Mononuclear cell (primary cell): ENCODE data around the gene UCK1. TPM values are rescaled to one million over a fixed set of nuclear protein-coding genes. Genes with fewer than 3 reads are reported as not detected.
"Not testable (repeated sequence)": the region's sequence is repeated elsewhere in the genome, so short reads cannot be mapped to it uniquely, and the experiment has no call there.

Experiments
- H3K27me3 ChIP-seq: 2 replicates; pipeline ENCODE4 v1.6.0; 2011; ENCODE audit warnings: low read length, control low read depth; ENCODE audit not compliant: insufficient read depth
- H3K4me1 ChIP-seq: 2 replicates; pipeline ENCODE4 v1.5.1; 2011; ENCODE audit warnings: mild to moderate bottlenecking, low read length, control low read depth; ENCODE audit not compliant: insufficient read depth
- H3K4me3 ChIP-seq: 2 replicates; pipeline ENCODE4 v1.5.1; 2011; ENCODE audit warnings: mild to moderate bottlenecking, low read length, moderate library complexity
- H3K9me3 ChIP-seq: 2 replicates; pipeline ENCODE4 v1.5.1; 2011; ENCODE audit warnings: low read depth, mild to moderate bottlenecking, control low read depth, low read length
- total RNA-seq: library from RNA; depleted of rRNA; stranded (reverse); fragments of >200 nt; gene quantifications from one replicate; pipeline ENCODE4 v1.2.3, GENCODE V29; 2012

The UCK1 gene
- total RNA-seq, 1 donor = 12.9 TPM

DNA sequence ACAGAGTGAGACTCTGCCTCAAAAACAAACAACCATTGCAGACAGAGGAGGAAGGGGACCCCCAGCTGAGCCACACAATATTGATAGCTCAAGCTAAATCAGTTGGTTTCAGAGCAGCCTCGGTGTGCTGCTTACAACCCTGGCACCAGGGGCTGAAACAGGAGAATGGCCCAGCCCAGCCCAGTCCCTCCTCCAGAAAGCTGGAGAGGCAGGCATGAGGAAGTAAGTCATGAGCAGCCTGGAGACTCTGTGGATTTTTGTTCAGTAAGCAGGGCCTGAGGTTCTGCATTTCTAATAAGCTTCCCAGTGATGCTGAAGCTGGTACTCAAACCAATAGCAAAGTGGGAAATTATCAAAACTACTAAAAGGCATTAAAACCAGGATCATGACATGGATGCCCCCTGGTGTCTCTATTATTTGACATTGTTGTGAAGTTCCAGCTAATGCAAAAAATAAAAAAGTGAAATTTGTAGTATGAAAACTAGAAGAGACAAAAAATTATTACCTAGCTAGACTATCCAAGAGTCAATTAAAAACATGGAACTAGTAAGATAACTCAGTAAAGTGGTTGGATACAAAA is 28.4 kb upstream of the UCK1 start:
- H3K4me1 ChIP-seq = no peaks in the 10 kb centered on the region
- peaks cover 6% of the 10 kb centered on the region for H3K27me3 ChIP-seq
- H3K9me3 ChIP-seq = no peaks in the 10 kb centered on the region
- no peak overlapping the region for H3K4me3 ChIP-seq

DNA sequence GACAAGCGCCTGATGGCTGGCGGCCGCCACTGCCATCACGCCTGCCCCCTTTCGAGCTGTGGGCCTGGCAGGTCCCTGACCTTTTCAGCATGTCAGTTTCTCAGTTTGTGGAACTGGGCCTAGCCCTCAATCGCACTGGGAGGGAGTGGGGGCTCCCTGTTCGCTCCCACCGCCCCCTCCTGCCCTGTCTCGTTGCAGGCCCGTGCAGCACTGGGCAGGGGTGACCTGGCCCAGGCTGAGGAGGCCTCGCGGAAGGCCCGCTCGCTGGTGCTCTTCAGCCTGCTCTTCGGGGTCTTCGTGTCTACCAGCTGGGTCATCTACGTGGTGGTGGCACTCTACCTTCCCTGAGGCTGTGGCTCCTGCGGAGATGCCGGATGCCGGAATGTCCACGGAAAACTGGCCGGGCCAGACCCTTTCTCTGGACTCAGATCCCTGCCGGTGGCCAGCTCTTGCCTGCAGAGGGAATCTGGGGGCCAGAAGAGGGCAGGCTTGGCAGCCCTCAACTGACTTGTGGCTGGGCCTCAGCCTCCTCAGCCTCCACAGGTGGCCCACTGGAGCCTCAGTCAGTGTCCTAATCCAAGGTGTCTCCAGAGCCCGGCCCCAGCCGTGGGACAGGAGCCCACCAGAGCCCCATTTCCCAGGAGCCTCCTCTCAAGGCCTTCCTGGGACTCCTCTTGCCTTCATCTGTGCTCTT is 26.9 kb upstream of the UCK1 start:
- Histone ChIP-seq H3K27me3 (peaks cover 15% of the 10 kb centered on the region), H3K4me1 (no peaks in the 10 kb centered on the region), H3K4me3 (no peak overlapping the region), H3K9me3 (no peaks in the 10 kb centered on the region)

DNA sequence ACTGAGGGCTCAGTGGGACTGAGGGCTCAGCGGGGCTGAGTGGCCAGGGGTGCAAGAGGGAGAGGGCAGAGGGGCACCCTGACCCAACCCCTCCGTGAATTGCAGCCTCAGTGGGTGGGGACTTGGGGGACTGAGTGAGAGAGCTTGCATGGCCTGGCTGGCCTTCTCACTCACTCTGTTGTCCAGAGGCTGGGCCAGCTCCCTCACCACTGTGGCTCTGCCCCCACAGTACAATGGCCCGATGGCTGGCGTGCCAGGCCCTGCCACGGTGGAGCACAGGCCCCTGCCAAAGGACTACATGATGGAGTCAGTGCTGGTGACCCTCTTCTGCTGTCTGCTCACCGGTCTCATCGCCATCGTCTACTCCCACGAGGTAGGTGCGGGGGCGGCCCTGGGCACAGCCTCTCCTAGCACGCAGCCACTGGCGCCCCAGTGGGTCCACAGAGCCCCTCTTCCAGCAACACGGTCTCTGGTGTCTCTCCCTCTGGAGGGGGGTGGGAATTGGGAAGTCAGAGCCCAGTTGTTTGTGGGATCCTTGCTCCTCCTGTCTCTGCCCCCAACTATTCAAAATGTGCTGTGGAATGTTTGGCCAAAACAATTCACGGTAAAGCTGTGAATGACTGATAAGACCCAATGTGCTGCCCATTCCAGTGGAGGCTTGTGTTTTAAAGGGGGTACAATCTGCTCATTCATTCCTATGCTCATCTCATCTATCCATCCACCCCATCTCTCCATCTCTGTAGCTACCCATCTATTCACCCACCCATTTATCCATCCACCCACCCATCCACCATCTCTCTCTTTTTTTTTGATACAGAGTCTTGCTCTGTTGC is 25.0 kb upstream of the UCK1 start:
- Histone ChIP-seq H3K27me3 (peaks cover 16% of the 10 kb centered on the region), H3K4me3 (no peak overlapping the region), H3K4me1 (no peaks in the 10 kb centered on the region), H3K9me3 (no peaks in the 10 kb centered on the region)

DNA sequence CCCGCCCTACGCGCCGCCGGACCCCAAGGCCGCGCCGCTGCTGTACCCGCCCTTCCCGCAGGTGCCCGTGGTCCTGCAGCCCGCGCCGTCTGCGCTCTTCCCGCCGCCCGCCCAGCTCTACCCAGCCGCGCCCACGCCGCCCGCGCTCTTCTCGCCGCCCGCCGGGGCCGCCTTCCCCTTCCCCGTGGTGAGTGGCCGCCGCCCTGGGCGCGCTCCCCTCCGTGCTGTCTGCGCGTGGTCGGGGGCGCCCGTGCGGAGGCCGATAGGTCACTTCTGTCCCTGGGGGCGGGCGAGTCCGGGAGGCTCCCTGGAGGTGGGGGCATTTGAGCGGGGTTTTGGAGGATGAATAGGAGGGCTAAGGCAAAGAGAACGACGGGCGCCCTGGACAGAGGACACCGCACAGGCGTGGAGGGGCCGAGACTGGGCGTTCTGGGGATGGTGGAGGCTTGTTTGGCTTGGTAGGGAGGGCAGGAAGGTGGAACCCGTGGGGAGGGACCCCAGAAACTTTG is 23.8 kb upstream of the UCK1 start:
- Histone ChIP-seq H3K9me3 (no peaks in the 10 kb centered on the region), H3K4me3 (no peak overlapping the region), H3K27me3 (peaks cover 16% of the 10 kb centered on the region), H3K4me1 (no peaks in the 10 kb centered on the region)

DNA sequence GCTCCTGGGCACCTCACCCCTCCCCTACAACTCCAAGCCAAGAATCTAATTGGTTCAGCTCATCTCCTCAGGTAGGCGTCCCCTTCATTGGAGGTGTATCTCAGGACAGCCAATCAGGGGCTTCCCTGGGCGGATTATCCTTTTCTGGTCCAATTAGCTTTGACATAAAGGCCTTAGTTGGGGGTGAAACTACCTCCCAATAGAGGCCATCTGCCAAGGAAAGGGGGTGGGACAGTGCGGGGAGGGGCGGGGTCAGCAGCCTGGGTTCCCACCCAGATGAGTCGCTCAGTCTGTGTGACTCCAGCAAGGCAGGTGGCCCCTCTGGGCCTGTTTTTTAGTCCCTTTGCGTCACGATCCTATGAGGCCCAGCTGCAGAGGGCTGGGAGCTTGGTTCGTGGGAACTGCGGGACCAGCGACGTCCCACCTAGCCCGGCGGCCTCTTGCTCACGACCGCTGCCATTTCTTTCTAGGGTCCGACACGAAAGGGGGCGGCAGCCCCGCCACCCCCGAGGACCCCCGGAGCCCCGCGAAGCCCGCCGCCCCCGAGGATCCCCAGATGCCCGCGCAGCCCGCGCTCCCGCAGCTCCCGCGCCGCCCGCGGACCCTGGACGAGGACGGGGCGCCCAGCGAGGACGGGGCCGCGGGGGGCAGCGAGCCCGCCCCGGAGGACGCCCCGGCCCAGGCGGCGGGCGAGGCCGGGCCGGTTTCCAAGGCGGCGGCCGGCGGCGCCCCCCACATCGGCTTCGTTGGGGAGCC is 23.2 kb upstream of the UCK1 start:
- no peaks in the 10 kb centered on the region for H3K4me1 ChIP-seq
- peaks cover 16% of the 10 kb centered on the region for H3K27me3 ChIP-seq
- no peak overlapping the region for H3K4me3 ChIP-seq
- no peaks in the 10 kb centered on the region for H3K9me3 ChIP-seq

DNA sequence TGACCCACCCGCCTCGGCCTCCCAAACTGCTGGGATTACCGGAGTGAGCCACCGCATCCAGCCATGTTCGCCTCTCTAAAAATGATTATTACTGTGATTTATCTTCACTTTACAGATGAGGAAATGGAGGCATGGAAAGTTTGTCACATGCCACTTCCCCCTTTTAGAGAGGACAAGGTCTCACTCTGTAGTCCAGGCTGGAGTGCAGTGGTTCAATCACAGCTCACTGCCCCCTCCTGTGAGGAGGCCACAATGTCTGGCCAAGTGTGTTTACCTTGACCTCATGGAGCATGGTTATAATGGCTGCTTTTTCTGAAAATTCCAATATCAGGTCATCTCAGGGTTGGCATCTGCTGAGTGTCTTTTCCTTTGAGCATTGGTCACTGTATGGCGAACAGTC is 21.0 kb upstream of the UCK1 start:
- Histone ChIP-seq H3K9me3 (no peaks in the 10 kb centered on the region), H3K4me3 (no peak overlapping the region), H3K27me3 (peaks cover 18% of the 10 kb centered on the region), H3K4me1 (no peaks in the 10 kb centered on the region)

DNA sequence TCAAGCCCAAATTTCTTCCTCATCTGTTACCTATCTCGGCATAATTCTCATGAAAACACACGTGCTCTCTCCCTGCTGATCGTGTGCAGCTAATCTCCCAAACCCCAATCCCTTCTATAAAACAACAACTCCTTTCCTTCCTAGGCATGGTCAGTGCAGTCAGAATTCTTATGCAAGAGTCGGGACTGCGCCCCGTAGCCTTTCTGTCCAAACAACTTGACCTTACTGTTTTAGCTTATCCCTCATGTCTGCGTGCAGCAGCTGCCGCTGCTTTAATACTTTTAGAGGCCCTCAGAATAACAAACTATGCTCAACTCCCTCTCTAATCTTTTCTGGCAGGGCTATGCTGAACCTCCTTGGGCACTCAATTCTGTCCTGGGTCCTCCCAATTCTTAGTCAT is 19.4 kb upstream of the UCK1 start:
- peaks cover 29% of the 10 kb centered on the region for H3K27me3 ChIP-seq
- H3K4me1 ChIP-seq, H3K9me3 ChIP-seq, H3K4me3 ChIP-seq: not testable (repeated sequence)

DNA sequence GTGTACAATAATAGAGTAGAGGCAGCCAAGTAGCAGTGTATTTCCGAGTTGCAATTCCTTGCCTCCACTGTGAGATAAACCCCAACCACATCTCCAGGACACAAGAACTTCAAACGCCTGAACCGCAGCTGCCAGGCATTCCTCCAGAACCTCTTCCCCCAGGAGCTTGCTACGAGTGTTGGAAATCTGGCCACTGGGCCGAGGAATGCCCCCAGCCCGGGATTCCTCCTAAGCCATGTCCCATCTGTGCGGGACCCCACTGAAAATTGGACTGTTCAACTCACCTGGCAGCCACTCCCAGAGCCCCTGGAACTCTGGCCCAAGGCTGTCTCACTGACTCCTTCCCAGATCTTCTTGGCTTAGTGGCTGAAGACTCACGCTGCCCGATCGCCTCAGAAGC is 18.1 kb upstream of the UCK1 start:
- peaks cover 35% of the 10 kb centered on the region for H3K27me3 ChIP-seq
- not testable (repeated sequence) for H3K4me1 ChIP-seq

DNA sequence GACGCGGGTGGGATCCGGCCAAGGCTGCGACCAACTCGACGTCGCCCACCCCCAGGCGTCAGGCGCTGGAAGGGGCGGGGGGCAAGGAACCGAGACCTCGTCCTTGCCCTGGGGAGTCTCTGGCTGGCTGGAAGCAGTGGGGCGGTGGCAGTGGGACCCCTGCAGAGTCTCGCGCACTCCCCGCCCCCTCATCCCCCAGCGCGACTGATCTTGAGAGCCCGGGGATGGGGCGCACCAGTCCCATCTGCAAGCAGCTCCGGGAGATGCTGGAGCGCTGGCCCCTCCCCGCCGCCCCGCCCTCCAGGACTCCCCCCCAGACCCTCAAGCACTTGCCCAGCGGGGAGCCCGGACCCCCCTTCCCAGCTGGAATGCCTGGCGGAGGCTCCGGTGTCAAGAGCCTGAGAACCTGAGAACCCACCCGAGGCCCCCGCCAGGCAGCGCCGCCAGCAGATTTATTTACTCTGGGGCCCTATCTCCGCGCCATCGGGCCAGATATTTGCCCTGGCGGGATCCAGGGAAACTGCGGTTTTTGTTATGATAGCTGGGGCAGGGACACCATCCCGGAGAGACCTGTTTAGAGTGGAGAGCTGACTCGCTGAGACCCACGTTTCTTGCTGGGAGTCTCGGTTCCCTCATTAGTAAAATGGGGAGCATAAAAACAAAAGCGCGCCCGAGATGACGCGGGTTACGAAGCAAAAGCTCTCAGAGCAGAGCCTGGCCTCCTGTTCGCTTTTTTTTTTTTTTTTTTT is 15.4 kb upstream of the UCK1 start:
- Histone ChIP-seq H3K4me1 (peaks cover 3% of the 10 kb centered on the region), H3K9me3 (peaks cover 12% of the 10 kb centered on the region), H3K27me3 (peaks cover 30% of the 10 kb centered on the region), H3K4me3 (no peak overlapping the region)

More for the DNA sequence above, 18.1 kb upstream of the UCK1 start:
- not testable (repeated sequence) for H3K9me3 ChIP-seq, H3K4me3 ChIP-seq

DNA sequence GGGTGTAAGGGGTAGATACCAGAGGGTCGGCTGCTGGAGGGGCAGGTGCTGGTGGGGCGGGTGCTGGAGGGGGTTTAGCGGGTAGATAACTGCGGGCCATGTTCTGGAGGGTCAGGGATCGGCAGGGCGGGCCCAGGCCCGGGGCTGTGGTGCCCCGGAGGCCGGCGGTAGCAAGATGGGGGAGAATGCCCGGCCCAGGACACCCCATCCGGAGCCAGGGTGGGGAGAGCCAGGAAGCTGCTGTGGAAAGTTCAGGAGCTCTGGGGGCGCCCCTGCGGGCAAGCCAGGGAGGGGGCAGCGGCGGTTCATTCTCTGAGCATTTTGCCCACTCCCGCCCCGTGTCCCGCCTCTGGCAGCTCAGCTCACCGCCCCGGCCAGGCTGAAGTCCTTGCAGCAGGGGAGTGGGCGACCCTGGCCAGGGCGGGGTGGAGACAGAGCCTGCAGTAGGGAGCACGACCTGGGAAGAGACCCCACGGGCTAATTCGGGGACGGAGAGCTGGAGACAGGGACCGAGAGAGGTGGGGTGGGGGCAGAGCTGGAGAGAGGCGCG is 14.8 kb upstream of the UCK1 start:
- Histone ChIP-seq H3K9me3 (peaks cover 12% of the 10 kb centered on the region), H3K4me3 (no peak overlapping the region), H3K27me3 (peaks cover 30% of the 10 kb centered on the region), H3K4me1 (peaks cover 3% of the 10 kb centered on the region)

DNA sequence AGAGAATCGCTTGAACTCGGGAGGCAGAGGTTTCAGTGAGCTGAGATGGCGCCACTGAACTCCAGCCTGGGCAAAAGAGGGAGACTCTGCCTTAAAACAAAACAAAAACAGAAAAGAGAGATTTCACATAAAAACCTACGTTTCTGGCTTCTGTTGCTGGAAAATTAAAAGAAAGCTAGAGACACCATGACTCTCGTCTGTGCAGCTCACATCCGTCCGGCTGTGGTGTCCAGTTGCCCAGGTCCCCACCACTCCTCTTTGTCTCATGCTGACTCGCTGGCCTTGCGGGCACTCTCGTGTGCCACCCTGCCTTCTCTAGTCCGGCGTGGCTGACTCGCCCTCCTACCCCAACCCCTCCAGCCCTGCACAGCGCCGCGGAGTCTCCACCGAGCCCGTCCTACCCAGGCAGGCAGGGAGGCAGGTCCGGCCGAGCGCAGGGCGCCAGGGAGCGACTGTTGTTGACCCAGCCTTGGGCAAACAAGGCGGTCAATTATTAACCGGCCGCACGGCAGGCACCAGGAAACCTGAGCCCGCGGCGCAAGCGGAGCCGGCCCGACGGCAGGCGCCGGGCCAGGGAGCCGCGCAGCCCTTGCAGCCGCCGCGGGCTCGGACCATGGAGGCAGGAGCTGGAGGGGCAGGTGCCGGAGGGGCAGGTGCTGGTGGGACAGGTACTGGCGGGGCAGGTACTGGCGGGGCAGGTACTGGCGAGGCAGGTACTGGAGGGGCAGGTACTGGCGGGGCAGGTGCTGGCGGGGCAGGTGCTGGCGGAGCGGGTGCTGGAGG is 14.1 kb upstream of the UCK1 start, which contains the start of gene PRRT1B:
Gene PRRT1B, plus strand, starts transcription at position 521 of the 783 bp plus-strand sequence. Its CDS starts 93 bp downstream, at position 614.
- Histone ChIP-seq H3K4me3 (no peak within 1 kb of the TSS), H3K27me3 (peaks cover 30% of the 10 kb centered on the region), H3K4me1 (peaks cover 5% of the 10 kb centered on the region), H3K9me3 (peaks cover 12% of the 10 kb centered on the region)

DNA sequence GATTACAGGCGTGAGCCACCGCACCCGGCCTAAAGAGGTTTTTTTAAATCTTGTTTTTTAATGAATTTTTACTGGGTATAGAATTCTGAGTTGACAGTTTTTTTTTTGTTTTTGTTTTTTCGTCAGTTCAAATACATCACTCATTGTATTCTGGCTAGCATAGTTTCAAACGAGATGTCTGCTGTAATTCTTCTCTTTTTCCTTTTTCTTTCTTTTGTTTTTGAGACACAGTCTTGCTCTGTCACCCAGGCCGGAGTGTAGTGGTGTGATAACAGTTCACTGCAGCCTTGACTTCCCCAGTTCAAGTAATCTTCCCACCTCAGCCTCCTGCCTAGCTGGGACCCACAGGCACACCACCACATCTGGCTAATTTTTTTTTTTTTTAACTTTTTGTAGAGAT is 12.1 kb upstream of the UCK1 start:
- H3K4me3 ChIP-seq = no peak overlapping the region

DNA sequence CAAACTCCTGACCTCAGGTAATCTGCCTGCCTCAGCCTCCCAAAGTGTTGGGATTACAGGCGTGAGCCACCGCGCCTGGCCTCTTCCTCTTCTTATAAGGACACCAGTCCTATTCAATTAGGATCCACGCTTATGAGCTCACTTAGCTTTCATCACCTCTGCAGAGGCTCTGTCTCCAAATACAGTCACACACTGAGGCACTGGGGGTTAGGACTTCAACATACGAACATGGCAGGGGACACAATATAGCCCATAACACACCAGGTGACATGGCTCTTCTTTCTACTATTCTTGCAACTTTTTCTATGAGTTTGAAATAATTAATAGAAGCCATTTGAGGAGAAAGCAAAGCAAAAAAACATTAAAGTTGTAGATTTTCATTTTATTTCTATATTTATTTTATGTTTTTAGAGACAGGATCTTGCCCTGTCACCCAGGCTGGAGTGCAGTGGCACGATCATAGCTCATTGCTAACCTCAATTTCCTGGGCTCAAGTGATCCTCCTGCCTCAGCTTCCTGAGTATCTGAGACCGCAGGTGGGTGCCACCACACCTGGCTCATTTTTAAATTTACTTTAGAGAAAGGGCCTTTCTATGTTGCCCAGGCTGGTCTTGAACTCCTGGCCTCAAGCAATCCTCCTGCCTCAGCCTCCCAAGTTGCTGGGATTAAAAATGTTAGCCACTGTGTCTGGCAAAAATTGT is 8.3 kb upstream of the UCK1 start:
- Histone ChIP-seq H3K9me3 (peaks cover 12% of the 10 kb centered on the region), H3K4me1 (peaks cover 24% of the 10 kb centered on the region), H3K27me3 (peaks cover 6% of the 10 kb centered on the region), H3K4me3 (no peak overlapping the region)

More for the DNA sequence above, 12.1 kb upstream of the UCK1 start:
- H3K27me3 ChIP-seq = peaks cover 30% of the 10 kb centered on the region
- H3K9me3 ChIP-seq = peaks cover 12% of the 10 kb centered on the region
- H3K4me1 ChIP-seq = peaks cover 14% of the 10 kb centered on the region
